OCI-LY7 (cell line): ENCODE results near the gene ABCC4. TPM values are rescaled to one million over a fixed set of nuclear protein-coding genes. Genes with fewer than 3 reads are reported as not detected.

Experiments
- BruUV-seq: library from RNA; stranded (reverse); fragments of 400-500 nt; replicated peaks from 2 replicates; lab custom pipeline; 2021; lab: Mats Ljungman, UMichigan
- CTCF ChIA-PET: fragments of 300-600 bp; sonication (Branson Sonifier 250); formaldehyde crosslinking; loops from one replicate; lab custom pipeline; 2022; ENCODE audit warnings: antibody characterized with exemption; ENCODE audit not compliant: unreplicated experiment; lab: Charles Lee
- POLR2A ChIA-PET: fragments of 300-600 bp; sonication (Branson Sonifier 250); formaldehyde crosslinking; loops from one replicate; lab custom pipeline; 2022; ENCODE audit warnings: antibody characterized with exemption; lab: Charles Lee
- DNase-seq: peaks from one replicate; pipeline ENCODE4 v3.0.0-alpha.2; 2015; ENCODE audit warnings: low spot score
- H2AFZ ChIP-seq: fragments of 200-600 bp; sonication (generic), shearing (Covaris generic); 2 replicates; pipeline ENCODE4 v1.6.1; 2014; ENCODE audit warnings: mild to moderate bottlenecking, antibody characterized with exemption, low read length, moderate library complexity
- H3K27ac ChIP-seq: fragments of 200-600 bp; sonication (generic); 2 replicates; pipeline ENCODE4 v1.5.1; 2014; ENCODE audit warnings: mixed run types, low read depth, mild to moderate bottlenecking, moderate library complexity, low read length, inconsistent platforms; ENCODE audit not compliant: poor library complexity, severe bottlenecking
- H3K36me3 ChIP-seq: fragments of 200-600 bp; sonication (generic); 2 replicates; pipeline ENCODE4 v1.6.1; 2014; ENCODE audit warnings: mild to moderate bottlenecking, antibody characterized with exemption, low read length, moderate library complexity, mixed read lengths; ENCODE audit not compliant: insufficient read depth
- H3K4me1 ChIP-seq: fragments of 200-600 bp; sonication (generic); 2 replicates; pipeline ENCODE4 v1.5.1; 2014; ENCODE audit warnings: mild to moderate bottlenecking, low read length; ENCODE audit not compliant: insufficient read depth, poor library complexity, severe bottlenecking
- H3K4me2 ChIP-seq: fragments of 200-600 bp; sonication (generic); 2 replicates; pipeline ENCODE4 v1.6.1; 2014; ENCODE audit warnings: mild to moderate bottlenecking, low read length
- H3K4me3 ChIP-seq: fragments of 200-600 bp; sonication (generic); 2 replicates; pipeline ENCODE4 v1.5.1; 2014; ENCODE audit warnings: mild to moderate bottlenecking, low read depth, low read length; ENCODE audit not compliant: poor library complexity, severe bottlenecking
- H3K79me2 ChIP-seq: fragments of 200-600 bp; sonication (generic); 2 replicates; pipeline ENCODE4 v1.6.1; 2016; ENCODE audit warnings: low read depth, mild to moderate bottlenecking, low read length, moderate library complexity, mixed read lengths; ENCODE audit not compliant: insufficient read depth
- H3K9me2 ChIP-seq: fragments of 200-600 bp; sonication (generic); 2 replicates; pipeline ENCODE4 v1.6.1; 2016; ENCODE audit warnings: mild to moderate bottlenecking, low read length, mixed read lengths; ENCODE audit not compliant: insufficient read depth
- H3K9me3 ChIP-seq: fragments of 200-600 bp; sonication (generic); 2 replicates; pipeline ENCODE4 v1.6.1; 2014; ENCODE audit warnings: mild to moderate bottlenecking, mixed run types, low read length, mixed read lengths
- H4K20me1 ChIP-seq: fragments of 200-600 bp; sonication (generic); 2 replicates; pipeline ENCODE4 v1.6.1; 2014; ENCODE audit warnings: mild to moderate bottlenecking, antibody characterized with exemption, low read length, moderate library complexity, mixed read lengths; ENCODE audit not compliant: insufficient read depth
- CTCF ChIP-seq: fragments of 200-600 bp; sonication (generic); conservative IDR thresholded peaks from 2 replicates; pipeline ENCODE4 v1.5.1; 2014; ENCODE audit warnings: mild to moderate bottlenecking, antibody characterized with exemption, low read length, moderate library complexity, mixed read lengths
- EZH2phosphoT487 ChIP-seq: fragments of 200-600 bp; sonication (generic); IDR thresholded peaks from 2 replicates; pipeline ENCODE4 v1.6.1; 2018; ENCODE audit warnings: low read depth, borderline replicate concordance, mild to moderate bottlenecking, mixed run types, antibody characterized with exemption, low read length, moderate library complexity, mixed read lengths
- intact Hi-C: fragments of 100-400 bp; cut with micrococcal nuclease; formaldehyde crosslinking; loops from one replicate; pipeline ENCODE4 v1.10.0; 2022; ENCODE audit not compliant: unreplicated experiment
- total RNA-seq, 2 experiments: library from RNA; depleted of rRNA in 1 of 2; stranded (reverse); fragments of >200 nt in 1 of 2; shearing (Covaris generic) in 1 of 2; gene quantifications; 2 replicates each; pipeline ENCODE4 v1.2.3, GENCODE V29; 2014 to 2022

The ABCC4 gene
- total RNA-seq, 2 experiments from 2014 or later, result 7.3 to 7.8 TPM

- no TSS peak for BruUV-seq
- intact Hi-C loops, result no loop called here
Measured at GRCh38 chr13:95229855-95230254, 71.4 kb downstream of the ABCC4 start.

GRCh38 chr13:95228130-95228529 lies 73.1 kb downstream of the ABCC4 start:
- no peak overlapping the region for H2AFZ ChIP-seq
- peaks cover 29% of the 10 kb centered on the region for H3K4me1 ChIP-seq
- intact Hi-C loops, result no loop called here
- no peak for TF ChIP-seq CTCF
- TF ChIP-seq EZH2phosphoT487, result no peak
- H3K79me2 ChIP-seq, result no peaks in the 10 kb centered on the region
- H3K36me3 ChIP-seq, result no peaks in the 10 kb centered on the region; the same call in 1 of the 2 replicates
- H4K20me1 ChIP-seq, result no peaks in the 10 kb centered on the region
- CTCF ChIA-PET, result no interaction called here
- H3K27ac ChIP-seq, result no peak overlapping the region
- no peak overlapping the region for H3K4me3 ChIP-seq
- no TSS peak for BruUV-seq
- H3K4me2 ChIP-seq, result no peak overlapping the region
- H3K9me2 ChIP-seq, result no peaks in the 10 kb centered on the region
- no peak for DNase-seq
- POLR2A ChIA-PET, result interaction anchor here (2.4 kb wide), 1 partner anchor 19 kb away, joined by 12 read pairs; no protein-coding TSS in a partner anchor
- H3K9me3 ChIP-seq, result no peaks in the 10 kb centered on the region

More at GRCh38 chr13:95229855-95230254, 71.4 kb downstream of the ABCC4 start:
- Histone ChIP-seq H3K4me3 (no peak overlapping the region), H3K9me2 (no peaks in the 10 kb centered on the region), H3K4me2 (no peak overlapping the region), H3K36me3 (peaks cover 3% of the 10 kb centered on the region; the same call in 1 of the 2 replicates), H3K4me1 (peaks cover 46% of the 10 kb centered on the region), H3K9me3 (no peaks in the 10 kb centered on the region), H2AFZ (no peak overlapping the region), H3K27ac (no peak overlapping the region), H3K79me2 (no peaks in the 10 kb centered on the region), H4K20me1 (no peaks in the 10 kb centered on the region)
- no peak for DNase-seq
- ChIA-PET CTCF (no interaction called here), POLR2A (interaction anchor here (1.0 kb wide), 1 partner anchor 69 kb away, joined by 6 read pairs; no protein-coding TSS in a partner anchor)
- no peak for TF ChIP-seq CTCF
- TF ChIP-seq EZH2phosphoT487, result no peak

GRCh38 chr13:95226932-95227695 lies 74.1 kb downstream of the ABCC4 start:
- Histone ChIP-seq H3K79me2 (no peaks in the 10 kb centered on the region), H2AFZ (no peak overlapping the region), H3K4me3 (no peak overlapping the region), H3K9me3 (no peaks in the 10 kb centered on the region), H3K9me2 (no peaks in the 10 kb centered on the region), H3K36me3 (no peaks in the 10 kb centered on the region; the same call in 1 of the 2 replicates), H3K4me2 (no peak overlapping the region), H3K4me1 (peaks cover 23% of the 10 kb centered on the region), H3K27ac (no peak overlapping the region), H4K20me1 (no peaks in the 10 kb centered on the region)
- no peak for DNase-seq
- POLR2A ChIA-PET, result interaction anchor here (1.0 to 2.4 kb wide), 2 partner anchors 10 to 18 kb away, joined by 3 to 12 read pairs; no protein-coding TSS in a partner anchor
- intact Hi-C loops, result no loop called here
- BruUV-seq, result no TSS peak
- TF ChIP-seq CTCF (no peak), EZH2phosphoT487 (no peak)
- CTCF ChIA-PET, result no interaction called here
